Astrocyte (in vitro differentiated cells and primary cell): ENCODE data around the gene PITPNM3. TPM values are rescaled to one million over a fixed set of nuclear protein-coding genes. Genes with fewer than 3 reads are reported as not detected.

Experiments
- DNase-seq: peaks from one replicate; pipeline ENCODE4 v3.0.0-alpha.2; 2010; ENCODE audit warnings: low read depth
- FAIRE-seq: peaks from 2 replicates; lab custom pipeline; 2011; peaks lifted over from hg19 to GRCh38; lab: Jason Lieb, UNC
- H2AFZ ChIP-seq: 2 replicates; pipeline ENCODE4 v1.6.0; 2012; ENCODE audit warnings: low read depth, low read length, inconsistent platforms
- H3K27ac ChIP-seq: 2 replicates; pipeline ENCODE4 v1.5.1; 2011; ENCODE audit warnings: low read depth, low read length, inconsistent platforms
- H3K27me3 ChIP-seq: 2 replicates; pipeline ENCODE4 v1.6.0; 2011; ENCODE audit warnings: low read length, inconsistent platforms; ENCODE audit not compliant: insufficient read depth
- H3K36me3 ChIP-seq: 2 replicates; pipeline ENCODE4 v1.5.1; 2011; ENCODE audit warnings: low read length, inconsistent platforms; ENCODE audit not compliant: insufficient read depth
- H3K4me1 ChIP-seq: 2 replicates; pipeline ENCODE4 v1.5.1; 2011; ENCODE audit warnings: low read length, inconsistent platforms; ENCODE audit not compliant: insufficient read depth
- H3K4me2 ChIP-seq: 2 replicates; pipeline ENCODE4 v1.6.0; 2012; ENCODE audit warnings: low read length, inconsistent platforms
- H3K4me3 ChIP-seq: 2 replicates; pipeline ENCODE4 v1.5.1; 2011; ENCODE audit warnings: low read depth, mild to moderate bottlenecking, low read length, inconsistent platforms; ENCODE audit not compliant: insufficient read depth
- H3K79me2 ChIP-seq: 2 replicates; pipeline ENCODE4 v1.6.0; 2012; ENCODE audit warnings: mild to moderate bottlenecking, low read length, inconsistent platforms; ENCODE audit not compliant: insufficient read depth
- H3K9ac ChIP-seq: 2 replicates; pipeline ENCODE4 v1.6.0; 2012; ENCODE audit warnings: mild to moderate bottlenecking, low read length, inconsistent platforms
- H3K9me3 ChIP-seq: 2 replicates; pipeline ENCODE4 v1.5.1; 2012; ENCODE audit warnings: low read depth, mild to moderate bottlenecking, low read length, inconsistent platforms; ENCODE audit not compliant: insufficient read depth
- H4K20me1 ChIP-seq: 2 replicates; pipeline ENCODE4 v1.6.0; 2012; ENCODE audit warnings: low read length, inconsistent platforms; ENCODE audit not compliant: insufficient read depth
- H3K27ac Mint-ChIP-seq: one replicate; pipeline ENCODE4 v1.8.0; 2021; ENCODE audit warnings: mild to moderate bottlenecking, mixed read lengths; ENCODE audit not compliant: unreplicated experiment
- H3K27me3 Mint-ChIP-seq: one replicate; pipeline ENCODE4 v1.8.0; 2021; ENCODE audit warnings: low read depth, mixed read lengths; ENCODE audit not compliant: unreplicated experiment
- H3K36me3 Mint-ChIP-seq: one replicate; pipeline ENCODE4 v1.8.0; 2021; ENCODE audit warnings: low read depth, mixed read lengths; ENCODE audit not compliant: unreplicated experiment
- H3K4me1 Mint-ChIP-seq: one replicate; pipeline ENCODE4 v1.8.0; 2021; ENCODE audit warnings: low read depth, mixed read lengths; ENCODE audit not compliant: unreplicated experiment
- H3K4me3 Mint-ChIP-seq: one replicate; pipeline ENCODE4 v1.8.0; 2021; ENCODE audit warnings: mild to moderate bottlenecking, moderate library complexity, mixed read lengths; ENCODE audit not compliant: unreplicated experiment
- H3K9me3 Mint-ChIP-seq: one replicate; pipeline ENCODE4 v1.8.0; 2021; ENCODE audit warnings: mild to moderate bottlenecking, mixed read lengths; ENCODE audit not compliant: unreplicated experiment
- CTCF ChIP-seq: IDR thresholded peaks from 2 replicates; pipeline ENCODE4 v1.5.1; 2011; ENCODE audit warnings: low read depth, mild to moderate bottlenecking, inconsistent platforms, low read length, moderate library complexity; ENCODE audit not compliant: insufficient read depth
- EZH2 ChIP-seq: IDR thresholded peaks from 2 replicates; pipeline ENCODE4 v1.6.1; 2012; ENCODE audit warnings: mild to moderate bottlenecking, low read length, inconsistent platforms; ENCODE audit not compliant: insufficient read depth
- total RNA-seq: library from RNA; stranded (reverse); gene quantifications from 2 replicates; pipeline ENCODE4 v1.2.1, GENCODE V29; 2021

PITPNM3 gene
- total RNA-seq, 1 donor from 2014 or later = 1.3 TPM

- Mint-ChIP-seq H3K9me3 (no peaks in the 10 kb centered on the region), H3K27me3 (peaks cover 28% of the 10 kb centered on the region), H3K27ac (no peak overlapping the region), H3K4me3 (no peak overlapping the region), H3K36me3 (no peaks in the 10 kb centered on the region), H3K4me1 (peaks cover 10% of the 10 kb centered on the region)
- DNase-seq (no peak), FAIRE-seq (no peak)
- Histone ChIP-seq H3K4me3 (no peak overlapping the region), H3K36me3 (no peaks in the 10 kb centered on the region), H3K79me2 (no peaks in the 10 kb centered on the region), H4K20me1 (no peaks in the 10 kb centered on the region), H3K4me2 (no peak overlapping the region), H3K27ac (no peak overlapping the region), H3K9ac (no peak overlapping the region), H2AFZ (no peak overlapping the region), H3K9me3 (no peaks in the 10 kb centered on the region), H3K27me3 (peaks cover 7% of the 10 kb centered on the region), H3K4me1 (peaks cover 10% of the 10 kb centered on the region)
- TF ChIP-seq EZH2 = no peak
- TF ChIP-seq CTCF = no peak
Measured at GRCh38 chr17:6458460-6458950, 97.8 kb downstream of the PITPNM3 start.

- Histone ChIP-seq H3K9ac (no peak overlapping the region), H3K27ac (no peak overlapping the region), H3K79me2 (no peaks in the 10 kb centered on the region), H3K9me3 (no peaks in the 10 kb centered on the region), H4K20me1 (no peaks in the 10 kb centered on the region), H3K4me3 (no peak overlapping the region), H3K4me1 (peaks cover 10% of the 10 kb centered on the region), H2AFZ (no peak overlapping the region), H3K36me3 (no peaks in the 10 kb centered on the region), H3K4me2 (no peak overlapping the region), H3K27me3 (peaks cover 7% of the 10 kb centered on the region)
- H3K27ac Mint-ChIP-seq = no peak overlapping the region
- TF ChIP-seq CTCF = no peak
- no peak overlapping the region for H3K4me3 Mint-ChIP-seq
- FAIRE-seq (no peak), DNase-seq (no peak)
- H3K9me3 Mint-ChIP-seq = no peaks in the 10 kb centered on the region
- H3K27me3 Mint-ChIP-seq = peaks cover 35% of the 10 kb centered on the region
- no peaks in the 10 kb centered on the region for H3K36me3 Mint-ChIP-seq
- peaks cover 10% of the 10 kb centered on the region for H3K4me1 Mint-ChIP-seq
Measured at GRCh38 chr17:6457688-6458459, 98.5 kb downstream of the PITPNM3 start.
